ENCODE measurements around the gene SPEG. TPM values are rescaled to one million over a fixed set of nuclear protein-coding genes. Genes with fewer than 3 reads are reported as not detected.

The SPEG gene
- total RNA-seq, 1 donor from 2014 or later, result 5.6 TPM

- H2AFZ ChIP-seq (replicated peaks), result no peak overlapping the region
- no peak overlapping the region for H3K4me3 Mint-ChIP-seq
- no peaks in the 10 kb centered on the region for H3K36me3 Mint-ChIP-seq
- no peaks in the 10 kb centered on the region for H3K79me2 ChIP-seq (ENCODE audit: low read depth)
- H3K27ac Mint-ChIP-seq, result no peak overlapping the region
- H3K27me3 Mint-ChIP-seq (ENCODE audit: insufficient read depth, low read depth), result peaks cover 9% of the 10 kb centered on the region
- no peak overlapping the region for H3K4me3 ChIP-seq
- TF ChIP-seq, protein P1, sequence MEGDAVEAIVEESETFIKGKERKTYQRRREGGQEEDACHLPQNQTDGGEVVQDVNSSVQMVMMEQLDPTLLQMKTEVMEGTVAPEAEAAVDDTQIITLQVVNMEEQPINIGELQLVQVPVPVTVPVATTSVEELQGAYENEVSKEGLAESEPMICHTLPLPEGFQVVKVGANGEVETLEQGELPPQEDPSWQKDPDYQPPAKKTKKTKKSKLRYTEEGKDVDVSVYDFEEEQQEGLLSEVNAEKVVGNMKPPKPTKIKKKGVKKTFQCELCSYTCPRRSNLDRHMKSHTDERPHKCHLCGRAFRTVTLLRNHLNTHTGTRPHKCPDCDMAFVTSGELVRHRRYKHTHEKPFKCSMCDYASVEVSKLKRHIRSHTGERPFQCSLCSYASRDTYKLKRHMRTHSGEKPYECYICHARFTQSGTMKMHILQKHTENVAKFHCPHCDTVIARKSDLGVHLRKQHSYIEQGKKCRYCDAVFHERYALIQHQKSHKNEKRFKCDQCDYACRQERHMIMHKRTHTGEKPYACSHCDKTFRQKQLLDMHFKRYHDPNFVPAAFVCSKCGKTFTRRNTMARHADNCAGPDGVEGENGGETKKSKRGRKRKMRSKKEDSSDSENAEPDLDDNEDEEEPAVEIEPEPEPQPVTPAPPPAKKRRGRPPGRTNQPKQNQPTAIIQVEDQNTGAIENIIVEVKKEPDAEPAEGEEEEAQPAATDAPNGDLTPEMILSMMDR (IDR thresholded peaks at IDR 0.05), result no peak
- TF ChIP-seq EZH2 (IDR thresholded peaks at IDR 0.05) (no peak), EZH2phosphoT487 (IDR thresholded peaks at IDR 0.05) (no peak)
- H3K27me3 ChIP-seq, result no peaks in the 10 kb centered on the region
- H3K27ac ChIP-seq, result no peak overlapping the region
- no peaks in the 10 kb centered on the region for H3K36me3 ChIP-seq
- no peak overlapping the region for H3K9ac ChIP-seq
- no peak overlapping the region for H3K4me2 ChIP-seq
- H3K4me1 ChIP-seq, result peaks cover 4% of the 10 kb centered on the region
- no peak for DNase-seq (ENCODE audit: low spot score)
- H4K20me1 ChIP-seq (ENCODE audit: low read depth), result no peaks in the 10 kb centered on the region
- no peaks in the 10 kb centered on the region for H3K9me3 ChIP-seq (ENCODE audit: low read depth)
- H3K9me3 Mint-ChIP-seq, result peaks cover 2% of the 10 kb centered on the region
- H3K4me1 Mint-ChIP-seq, result peaks cover 20% of the 10 kb centered on the region
- no peaks in the 10 kb centered on the region for H3F3A ChIP-seq (ENCODE audit: low read depth)
These were observed 37.1 kb downstream of the SPEG start for GRCh38 chr2:219471476-219472371.

DNA sequence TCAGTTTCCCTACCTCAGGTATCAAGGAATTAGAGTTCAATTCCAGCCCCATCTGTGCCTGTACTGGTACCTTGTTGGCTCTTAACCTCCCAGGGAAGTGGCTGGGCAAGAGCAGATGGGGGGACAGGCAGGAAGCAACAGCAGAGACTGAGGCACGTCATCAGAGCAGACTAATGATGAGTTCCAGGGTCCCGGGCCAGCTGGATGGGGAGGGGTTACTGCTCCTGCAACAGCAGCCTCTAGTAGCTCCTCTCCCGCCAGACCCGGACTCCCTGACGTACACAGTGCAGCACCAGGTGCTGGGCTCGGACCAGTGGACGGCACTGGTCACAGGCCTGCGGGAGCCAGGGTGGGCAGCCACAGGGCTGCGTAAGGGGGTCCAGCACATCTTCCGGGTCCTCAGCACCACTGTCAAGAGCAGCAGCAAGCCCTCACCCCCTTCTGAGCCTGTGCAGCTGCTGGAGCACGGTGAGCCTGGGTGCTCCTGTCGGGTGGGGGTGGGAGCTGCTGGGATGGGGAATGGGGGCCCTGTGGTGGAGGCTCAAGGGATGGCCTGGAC is 38.1 kb downstream of the SPEG start:
- Histone ChIP-seq H3K79me2 (ENCODE audit: low read depth) (no peaks in the 10 kb centered on the region), H3K4me1 (peaks cover 5% of the 10 kb centered on the region), H3K4me2 (no peak overlapping the region), H3K4me3 (no peak overlapping the region), H3K9ac (no peak overlapping the region), H3K36me3 (no peaks in the 10 kb centered on the region), H3F3A (ENCODE audit: low read depth) (no peaks in the 10 kb centered on the region), H3K9me3 (ENCODE audit: low read depth) (no peaks in the 10 kb centered on the region), H4K20me1 (ENCODE audit: low read depth) (no peaks in the 10 kb centered on the region), H2AFZ (replicated peaks) (no peak overlapping the region), H3K27ac (no peak overlapping the region), H3K27me3 (no peaks in the 10 kb centered on the region)
- H3K4me3 Mint-ChIP-seq, result no peak overlapping the region
- DNase-seq (ENCODE audit: low spot score), result no peak
- no peak overlapping the region for H3K27ac Mint-ChIP-seq
- no peaks in the 10 kb centered on the region for H3K36me3 Mint-ChIP-seq
- TF ChIP-seq EZH2phosphoT487 (IDR thresholded peaks at IDR 0.05) (no peak), EZH2 (IDR thresholded peaks at IDR 0.05) (no peak)
- TF ChIP-seq, protein P1 (IDR thresholded peaks at IDR 0.05), result no peak
- H3K27me3 Mint-ChIP-seq (ENCODE audit: insufficient read depth, low read depth), result peaks cover 9% of the 10 kb centered on the region
- peaks cover 2% of the 10 kb centered on the region for H3K9me3 Mint-ChIP-seq
- peaks cover 25% of the 10 kb centered on the region for H3K4me1 Mint-ChIP-seq

DNA sequence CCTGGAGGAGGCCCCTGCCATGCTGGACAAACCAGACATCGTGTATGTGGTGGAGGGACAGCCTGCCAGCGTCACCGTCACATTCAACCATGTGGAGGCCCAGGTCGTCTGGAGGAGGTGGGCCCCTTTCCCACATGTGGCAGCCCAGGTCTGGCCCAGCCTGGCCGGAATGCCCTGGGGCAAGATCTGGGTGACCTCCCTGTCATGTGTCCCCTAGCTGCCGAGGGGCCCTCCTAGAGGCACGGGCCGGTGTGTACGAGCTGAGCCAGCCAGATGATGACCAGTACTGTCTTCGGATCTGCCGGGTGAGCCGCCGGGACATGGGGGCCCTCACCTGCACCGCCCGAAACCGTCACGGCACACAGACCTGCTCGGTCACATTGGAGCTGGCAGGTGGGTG is 38.9 kb downstream of the SPEG start:
- Histone ChIP-seq H2AFZ (replicated peaks) (no peak overlapping the region), H4K20me1 (ENCODE audit: low read depth) (no peaks in the 10 kb centered on the region), H3K9me3 (ENCODE audit: low read depth) (no peaks in the 10 kb centered on the region), H3K9ac (no peak overlapping the region), H3K79me2 (ENCODE audit: low read depth) (no peaks in the 10 kb centered on the region), H3K4me1 (peaks cover 5% of the 10 kb centered on the region), H3K4me3 (no peak overlapping the region), H3K36me3 (no peaks in the 10 kb centered on the region), H3K27me3 (peaks cover 7% of the 10 kb centered on the region), H3K27ac (no peak overlapping the region), H3F3A (ENCODE audit: low read depth) (no peaks in the 10 kb centered on the region), H3K4me2 (no peak overlapping the region)
- no peak overlapping the region for H3K27ac Mint-ChIP-seq
- peaks cover 28% of the 10 kb centered on the region for H3K4me1 Mint-ChIP-seq
- TF ChIP-seq EZH2phosphoT487 (IDR thresholded peaks at IDR 0.05), result no peak
- TF ChIP-seq EZH2 (IDR thresholded peaks at IDR 0.05), result no peak
- TF ChIP-seq, protein P1 (IDR thresholded peaks at IDR 0.05), result no peak
- H3K9me3 Mint-ChIP-seq, result peaks cover 2% of the 10 kb centered on the region
- peaks cover 9% of the 10 kb centered on the region for H3K27me3 Mint-ChIP-seq (ENCODE audit: insufficient read depth, low read depth)
- H3K36me3 Mint-ChIP-seq, result no peaks in the 10 kb centered on the region
- no peak overlapping the region for H3K4me3 Mint-ChIP-seq
- DNase-seq (ENCODE audit: low spot score), result no peak

Data from neural progenitor cell (in vitro differentiated cells).